HepG2 (cell line): Measurements from ENCODE around the gene SQSTM1. TPM values are rescaled to one million over a fixed set of nuclear protein-coding genes. Genes with fewer than 3 reads are reported as not detected.

ENCODE experiments used
- ATRX ChIP-seq: sonication (generic); formaldehyde crosslinking; IDR thresholded peaks from 2 replicates; pipeline ENCODE4 v1.4.0; 2020; ENCODE audit warnings: missing genetic modification reagents, borderline replicate concordance
- GABPB1 ChIP-seq: IDR thresholded peaks from 2 replicates; pipeline ENCODE4 v1.6.1; 2016; ENCODE audit warnings: mild to moderate bottlenecking, missing genetic modification reagents, moderate library complexity, missing compliant biosample characterization
- GPBP1L1 ChIP-seq: sonication (generic); formaldehyde crosslinking; IDR thresholded peaks from 2 replicates; pipeline ENCODE4 v1.5.0; 2020; ENCODE audit warnings: mild to moderate bottlenecking, missing genetic modification reagents
- IKZF5 ChIP-seq: IDR thresholded peaks from 2 replicates; pipeline ENCODE4 v1.6.1; 2018; ENCODE audit warnings: missing genetic modification reagents, mild to moderate bottlenecking, missing compliant biosample characterization
- TBX3 ChIP-seq: fragments of 450-650 bp; IDR thresholded peaks from 2 replicates; pipeline ENCODE4 v1.6.1; 2017; ENCODE audit warnings: antibody characterized with exemption, mild to moderate bottlenecking, inconsistent platforms, borderline replicate concordance
- ZBTB40 ChIP-seq, 2 experiments: fragments of 450-650 bp in 1 of 2; sonication (generic) in 1 of 2; formaldehyde crosslinking in 1 of 2; IDR thresholded peaks; 2 replicates each; pipeline versions ENCODE4 v1.6.1 to v1.8.0; 2016 to 2022; ENCODE audit warnings: antibody characterized with exemption in 1 of 2, mild to moderate bottlenecking in 1 of 2, missing genetic modification reagents in 1 of 2
- ZNF280B ChIP-seq: sonication (generic); formaldehyde crosslinking; IDR thresholded peaks from 2 replicates; pipeline ENCODE4 v1.5.0; 2020; ENCODE audit warnings: missing genetic modification reagents, mild to moderate bottlenecking, borderline replicate concordance
- ZSCAN20 ChIP-seq: sonication (generic); formaldehyde crosslinking; IDR thresholded peaks from 2 replicates; pipeline ENCODE4 v1.4.0; 2020; ENCODE audit warnings: missing genetic modification reagents, mild to moderate bottlenecking, borderline replicate concordance
- polyA plus RNA-seq, 8 experiments: library from polyadenylated mRNA; depleted of rRNA in 3 of 8; stranded (reverse) in 7 of 8; unstranded in 1 of 8; fragments of >200 nt; fragmentation: Illumina TruSeq in 4 of 8; extraction: Trizol in 4 of 8; gene quantifications; 2 replicates each; pipeline versions ENCODE4 v1.2.1 to v1.2.3, GENCODE V29; 2011 to 2016; ENCODE audit warnings: low read depth in 4 of 8, missing spikeins in 1 of 8, mixed read lengths in 1 of 8; ENCODE audit not compliant: insufficient read depth in 1 of 8
- total RNA-seq, 5 experiments: library from RNA; depleted of rRNA; stranded (reverse); fragments of >200 nt; fragmentation: Illumina TruSeq; extraction: Trizol; gene quantifications; 2 replicates each; pipeline ENCODE4 v1.2.3, GENCODE V29; 2016; ENCODE audit warnings: low read depth in 1 of 5

The SQSTM1 gene
- total and polyA plus RNA-seq, 2 of the 13 experiments (the other 11 are each of a cell fraction or from before 2014, with no cell fraction given), result 90.9 to 160 TPM

GRCh38 chr5:179819296-179820126 lies 1.2 kb upstream of the SQSTM1 start (continued):
- TF ChIP-seq ZBTB40 (IDR thresholded peaks at IDR 0.05) (no peak), ZBTB40 (CRISPR knock-in tag; IDR thresholded peaks at IDR 0.05) (peak; percentile 78), GPBP1L1 (CRISPR knock-in tag) (no peak), ZSCAN20 (CRISPR knock-in tag) (no peak; the same call in 1 of the 2 replicates), TBX3 (0 out of 2 replicates have a peak, but pooled peaks have one; percentile 29), IKZF5 (CRISPR knock-in tag) (peak; percentile 18; the same call in 1 of the 2 replicates), ATRX (CRISPR knock-in tag) (no peak), GABPB1 (CRISPR knock-in tag) (peak; percentile 48), ZNF280B (CRISPR knock-in tag) (no peak; the same call in 1 of the 2 replicates)
